WTC11 (cell line): ENCODE data around the gene FOXI1.

Experiments used
- ELF4 ChIP-seq: sonication (generic); formaldehyde crosslinking; IDR thresholded peaks from 2 replicates; pipeline ENCODE4 v1.8.1; 2022; ENCODE audit warnings: low read depth, mild to moderate bottlenecking, moderate library complexity, missing genetic modification reagents
- GABPB1 ChIP-seq: sonication (generic); formaldehyde crosslinking; IDR thresholded peaks from 2 replicates; pipeline ENCODE4 v1.8.1; 2023; ENCODE audit warnings: mild to moderate bottlenecking, missing genetic modification reagents
- MYBL2 ChIP-seq: sonication (generic); formaldehyde crosslinking; IDR thresholded peaks from 2 replicates; pipeline ENCODE4 v1.8.1; 2023; ENCODE audit warnings: mild to moderate bottlenecking, moderate library complexity, missing genetic modification reagents
- NR1H2 ChIP-seq: sonication (generic); formaldehyde crosslinking; IDR thresholded peaks from 2 replicates; pipeline ENCODE4 v1.9.0; 2021; ENCODE audit warnings: mild to moderate bottlenecking, moderate library complexity, missing genetic modification reagents
- ZNF263 ChIP-seq: sonication (generic); formaldehyde crosslinking; IDR thresholded peaks from 2 replicates; pipeline ENCODE4 v1.8.1; 2022; ENCODE audit warnings: low read depth, mild to moderate bottlenecking, moderate library complexity, missing genetic modification reagents
- TF ChIP-seq, protein P1 (sequence below): fragments of 200-600 bp; IDR thresholded peaks from 2 replicates; pipeline ENCODE4 v1.8.0; 2022; ENCODE audit warnings: antibody characterized with exemption
- TF ChIP-seq, protein P2 (sequence below): sonication (generic); formaldehyde crosslinking; IDR thresholded peaks from 2 replicates; pipeline ENCODE4 v1.8.0; 2022; ENCODE audit warnings: missing genetic modification reagents
- TF ChIP-seq, protein P3 (sequence below): sonication (generic); formaldehyde crosslinking; IDR thresholded peaks from 2 replicates; pipeline ENCODE4 v1.8.1; 2023; ENCODE audit warnings: mild to moderate bottlenecking, moderate library complexity, missing genetic modification reagents
- TF ChIP-seq, protein P4 (sequence below): sonication (generic); formaldehyde crosslinking; IDR thresholded peaks from 2 replicates; pipeline ENCODE4 v1.8.1; 2023; ENCODE audit warnings: mild to moderate bottlenecking, missing genetic modification reagents, moderate library complexity
- TF ChIP-seq, protein P5 (sequence below): sonication (generic); formaldehyde crosslinking; IDR thresholded peaks from 2 replicates; pipeline ENCODE4 v1.8.0; 2022; ENCODE audit warnings: mild to moderate bottlenecking, missing genetic modification reagents

DNA sequence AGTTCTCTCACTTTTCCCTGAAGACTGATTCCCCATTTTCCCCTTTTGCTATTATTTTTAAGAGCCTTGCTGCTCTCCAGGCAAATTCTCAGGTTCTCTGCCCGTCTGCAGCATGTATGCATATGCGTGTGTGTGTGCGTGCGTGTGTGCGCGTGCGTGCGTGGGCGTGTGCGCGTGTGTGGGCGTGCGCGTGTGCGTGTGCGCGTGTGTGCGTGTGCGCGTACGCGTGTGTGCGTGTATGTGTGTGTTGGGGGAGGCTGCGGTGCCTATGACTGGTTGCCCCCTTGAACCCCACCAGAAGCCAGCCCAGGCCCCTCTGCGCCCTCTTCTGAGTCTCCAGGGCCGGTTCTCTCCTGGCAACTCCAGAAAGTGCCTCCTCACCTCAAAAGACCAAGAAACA lies 987 bp upstream of the FOXI1 start:
- TF ChIP-seq, protein P1, sequence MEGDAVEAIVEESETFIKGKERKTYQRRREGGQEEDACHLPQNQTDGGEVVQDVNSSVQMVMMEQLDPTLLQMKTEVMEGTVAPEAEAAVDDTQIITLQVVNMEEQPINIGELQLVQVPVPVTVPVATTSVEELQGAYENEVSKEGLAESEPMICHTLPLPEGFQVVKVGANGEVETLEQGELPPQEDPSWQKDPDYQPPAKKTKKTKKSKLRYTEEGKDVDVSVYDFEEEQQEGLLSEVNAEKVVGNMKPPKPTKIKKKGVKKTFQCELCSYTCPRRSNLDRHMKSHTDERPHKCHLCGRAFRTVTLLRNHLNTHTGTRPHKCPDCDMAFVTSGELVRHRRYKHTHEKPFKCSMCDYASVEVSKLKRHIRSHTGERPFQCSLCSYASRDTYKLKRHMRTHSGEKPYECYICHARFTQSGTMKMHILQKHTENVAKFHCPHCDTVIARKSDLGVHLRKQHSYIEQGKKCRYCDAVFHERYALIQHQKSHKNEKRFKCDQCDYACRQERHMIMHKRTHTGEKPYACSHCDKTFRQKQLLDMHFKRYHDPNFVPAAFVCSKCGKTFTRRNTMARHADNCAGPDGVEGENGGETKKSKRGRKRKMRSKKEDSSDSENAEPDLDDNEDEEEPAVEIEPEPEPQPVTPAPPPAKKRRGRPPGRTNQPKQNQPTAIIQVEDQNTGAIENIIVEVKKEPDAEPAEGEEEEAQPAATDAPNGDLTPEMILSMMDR: no peak
- TF ChIP-seq ZNF263 (CRISPR knock-in tag) (no peak), ELF4 (CRISPR knock-in tag) (no peak), MYBL2 (CRISPR knock-in tag) (no peak), NR1H2 (CRISPR knock-in tag) (no peak), GABPB1 (no peak)
- TF ChIP-seq, protein P2, sequence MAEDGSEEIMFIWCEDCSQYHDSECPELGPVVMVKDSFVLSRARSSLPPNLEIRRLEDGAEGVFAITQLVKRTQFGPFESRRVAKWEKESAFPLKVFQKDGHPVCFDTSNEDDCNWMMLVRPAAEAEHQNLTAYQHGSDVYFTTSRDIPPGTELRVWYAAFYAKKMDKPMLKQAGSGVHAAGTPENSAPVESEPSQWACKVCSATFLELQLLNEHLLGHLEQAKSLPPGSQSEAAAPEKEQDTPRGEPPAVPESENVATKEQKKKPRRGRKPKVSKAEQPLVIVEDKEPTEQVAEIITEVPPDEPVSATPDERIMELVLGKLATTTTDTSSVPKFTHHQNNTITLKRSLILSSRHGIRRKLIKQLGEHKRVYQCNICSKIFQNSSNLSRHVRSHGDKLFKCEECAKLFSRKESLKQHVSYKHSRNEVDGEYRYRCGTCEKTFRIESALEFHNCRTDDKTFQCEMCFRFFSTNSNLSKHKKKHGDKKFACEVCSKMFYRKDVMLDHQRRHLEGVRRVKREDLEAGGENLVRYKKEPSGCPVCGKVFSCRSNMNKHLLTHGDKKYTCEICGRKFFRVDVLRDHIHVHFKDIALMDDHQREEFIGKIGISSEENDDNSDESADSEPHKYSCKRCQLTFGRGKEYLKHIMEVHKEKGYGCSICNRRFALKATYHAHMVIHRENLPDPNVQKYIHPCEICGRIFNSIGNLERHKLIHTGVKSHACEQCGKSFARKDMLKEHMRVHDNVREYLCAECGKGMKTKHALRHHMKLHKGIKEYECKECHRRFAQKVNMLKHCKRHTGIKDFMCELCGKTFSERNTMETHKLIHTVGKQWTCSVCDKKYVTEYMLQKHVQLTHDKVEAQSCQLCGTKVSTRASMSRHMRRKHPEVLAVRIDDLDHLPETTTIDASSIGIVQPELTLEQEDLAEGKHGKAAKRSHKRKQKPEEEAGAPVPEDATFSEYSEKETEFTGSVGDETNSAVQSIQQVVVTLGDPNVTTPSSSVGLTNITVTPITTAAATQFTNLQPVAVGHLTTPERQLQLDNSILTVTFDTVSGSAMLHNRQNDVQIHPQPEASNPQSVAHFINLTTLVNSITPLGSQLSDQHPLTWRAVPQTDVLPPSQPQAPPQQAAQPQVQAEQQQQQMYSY (CRISPR knock-in tag): no peak
- TF ChIP-seq, protein P3, sequence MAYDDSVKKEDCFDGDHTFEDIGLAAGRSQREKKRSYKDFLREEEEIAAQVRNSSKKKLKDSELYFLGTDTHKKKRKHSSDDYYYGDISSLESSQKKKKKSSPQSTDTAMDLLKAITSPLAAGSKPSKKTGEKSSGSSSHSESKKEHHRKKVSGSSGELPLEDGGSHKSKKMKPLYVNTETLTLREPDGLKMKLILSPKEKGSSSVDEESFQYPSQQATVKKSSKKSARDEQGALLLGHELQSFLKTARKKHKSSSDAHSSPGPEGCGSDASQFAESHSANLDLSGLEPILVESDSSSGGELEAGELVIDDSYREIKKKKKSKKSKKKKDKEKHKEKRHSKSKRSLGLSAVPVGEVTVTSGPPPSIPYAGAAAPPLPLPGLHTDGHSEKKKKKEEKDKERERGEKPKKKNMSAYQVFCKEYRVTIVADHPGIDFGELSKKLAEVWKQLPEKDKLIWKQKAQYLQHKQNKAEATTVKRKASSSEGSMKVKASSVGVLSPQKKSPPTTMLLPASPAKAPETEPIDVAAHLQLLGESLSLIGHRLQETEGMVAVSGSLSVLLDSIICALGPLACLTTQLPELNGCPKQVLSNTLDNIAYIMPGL (CRISPR knock-in tag): no peak
- TF ChIP-seq, protein P4, sequence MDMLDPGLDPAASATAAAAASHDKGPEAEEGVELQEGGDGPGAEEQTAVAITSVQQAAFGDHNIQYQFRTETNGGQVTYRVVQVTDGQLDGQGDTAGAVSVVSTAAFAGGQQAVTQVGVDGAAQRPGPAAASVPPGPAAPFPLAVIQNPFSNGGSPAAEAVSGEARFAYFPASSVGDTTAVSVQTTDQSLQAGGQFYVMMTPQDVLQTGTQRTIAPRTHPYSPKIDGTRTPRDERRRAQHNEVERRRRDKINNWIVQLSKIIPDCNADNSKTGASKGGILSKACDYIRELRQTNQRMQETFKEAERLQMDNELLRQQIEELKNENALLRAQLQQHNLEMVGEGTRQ (CRISPR knock-in tag): no peak
- TF ChIP-seq, protein P5, sequence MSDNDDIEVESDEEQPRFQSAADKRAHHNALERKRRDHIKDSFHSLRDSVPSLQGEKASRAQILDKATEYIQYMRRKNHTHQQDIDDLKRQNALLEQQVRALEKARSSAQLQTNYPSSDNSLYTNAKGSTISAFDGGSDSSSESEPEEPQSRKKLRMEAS: no peak
